Posterior cingulate gyrus (tissue), 11 donors: Measurements from ENCODE around the gene MGST3.
"Not testable (repeated sequence)": the region's sequence is repeated elsewhere in the genome, so short reads cannot be mapped to it uniquely, and the experiment has no call there.

Experiments used
- DNase-seq, 10 donors: peaks; one replicate each; pipeline versions ENCODE4 v3.0.0 to v3.0.0-alpha.2; 2020 to 2021; ENCODE audit warnings: mixed read lengths in 3 of 10
- intact Hi-C: fragments of 100-400 bp; cut with DNase I; formaldehyde crosslinking; loops from one replicate; pipeline ENCODE4 v1.15.1; 2023

Gene MGST3

DNA sequence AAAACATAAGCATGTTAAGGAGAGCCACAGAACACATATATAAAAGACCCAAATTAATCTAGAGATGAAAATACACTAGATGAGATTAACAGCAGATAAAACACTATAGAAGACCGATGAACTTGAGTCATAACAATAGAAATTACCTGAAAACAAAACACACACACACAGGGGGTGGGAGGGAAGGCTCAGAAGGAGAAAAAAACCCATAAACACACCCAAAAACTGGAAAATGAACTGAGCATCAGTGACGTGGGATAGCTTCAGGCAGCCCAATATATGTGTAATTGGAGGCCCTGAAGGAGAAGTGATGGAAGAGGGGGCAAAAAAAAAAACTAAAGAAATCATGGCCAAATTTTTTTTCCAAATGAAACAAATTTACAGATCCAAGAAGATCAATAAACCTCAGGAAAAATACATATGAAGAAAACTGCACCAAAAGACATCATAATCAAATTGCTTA is 56.0 kb downstream of the MGST3 start:
- intact Hi-C loops = no loop called here
- no peak for DNase-seq

DNA sequence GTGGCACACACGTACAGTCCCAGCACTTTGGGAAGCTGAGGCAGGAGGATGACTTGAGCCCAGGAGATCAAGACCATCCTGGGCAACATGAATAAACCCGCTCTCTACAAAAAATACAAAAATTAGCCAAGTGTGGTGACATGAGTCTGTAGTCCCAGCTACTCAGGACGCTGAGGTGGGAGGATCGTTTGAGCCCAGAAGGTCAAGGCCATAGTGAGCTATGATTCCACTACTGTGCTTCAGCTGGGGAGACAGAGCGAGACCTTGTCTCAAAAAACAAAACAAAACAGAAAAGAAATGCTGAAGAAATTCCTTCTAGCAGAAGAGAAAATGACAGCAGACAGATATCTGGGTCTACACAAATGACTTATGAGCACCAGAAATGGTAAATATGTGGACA is 57.0 kb downstream of the MGST3 start:
- intact Hi-C loops = no loop called here
- no peak for DNase-seq

DNA sequence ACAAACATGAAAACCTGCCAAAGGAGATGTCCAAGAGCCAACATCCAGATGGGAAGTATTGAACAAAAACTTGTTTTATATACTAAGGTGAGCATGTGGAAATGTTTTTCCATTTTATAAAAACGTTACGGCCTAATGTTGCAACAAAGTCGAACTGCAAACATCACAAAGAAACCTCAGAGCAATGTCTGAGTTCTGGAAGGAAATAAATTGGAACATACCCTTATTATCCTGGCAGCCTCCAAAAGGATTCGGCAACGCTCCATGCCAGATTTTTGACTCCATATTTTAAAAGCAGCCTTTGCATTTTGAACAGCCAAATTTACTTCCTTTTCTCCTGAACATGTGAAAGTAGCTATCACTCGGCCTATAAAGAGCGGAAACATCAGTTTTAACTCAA is 64.0 kb downstream of the MGST3 start:
- intact Hi-C loops = no loop called here

DNA sequence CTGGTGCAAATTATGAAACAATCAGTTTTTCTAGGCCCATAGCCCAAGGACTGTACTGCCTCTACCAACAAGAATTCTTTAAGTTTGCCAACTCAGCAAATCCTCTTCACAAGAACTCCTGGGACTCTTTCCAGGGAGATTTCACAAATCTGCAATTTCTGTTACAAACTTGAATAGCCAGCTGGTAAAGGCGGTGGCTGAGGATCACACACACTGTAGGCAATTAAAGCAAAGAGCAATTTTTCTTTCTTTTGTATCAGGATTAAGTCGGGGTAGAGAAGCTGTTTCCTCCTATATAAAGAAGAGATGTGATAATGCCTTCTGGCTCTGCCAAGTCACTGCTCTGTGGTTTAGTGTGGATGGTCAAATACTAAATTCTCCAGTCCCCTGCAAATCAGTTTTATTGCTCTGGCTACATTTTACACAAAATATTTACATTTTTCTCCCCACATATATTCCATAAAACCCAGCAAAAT is 65.6 kb downstream of the MGST3 start:
- DNase-seq = peak in 1 of 10 donors; percentile 8
- intact Hi-C loops = no loop called here

More for the DNA sequence above, 64.0 kb downstream of the MGST3 start:
- no peak for DNase-seq

DNA sequence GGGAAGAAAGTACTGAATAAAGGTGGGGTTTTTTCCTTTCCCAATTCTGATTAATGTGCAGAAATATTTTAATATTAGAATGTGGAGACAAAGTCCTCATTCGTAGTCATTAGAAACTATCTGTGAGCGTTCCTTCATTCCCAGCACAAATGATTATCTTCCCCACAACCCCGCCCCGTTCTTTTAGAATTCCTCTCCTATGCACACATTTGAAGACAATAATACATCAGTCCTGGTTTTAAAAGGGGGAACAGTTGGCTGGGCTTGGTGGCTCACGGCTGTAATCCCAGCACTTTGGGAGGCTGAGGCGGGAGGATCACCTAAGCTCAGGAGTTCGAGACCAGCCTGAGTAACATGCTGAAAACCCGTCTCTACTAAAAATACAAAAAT is 66.5 kb downstream of the MGST3 start:
- no peak for DNase-seq
- intact Hi-C loops = no loop called here

DNA sequence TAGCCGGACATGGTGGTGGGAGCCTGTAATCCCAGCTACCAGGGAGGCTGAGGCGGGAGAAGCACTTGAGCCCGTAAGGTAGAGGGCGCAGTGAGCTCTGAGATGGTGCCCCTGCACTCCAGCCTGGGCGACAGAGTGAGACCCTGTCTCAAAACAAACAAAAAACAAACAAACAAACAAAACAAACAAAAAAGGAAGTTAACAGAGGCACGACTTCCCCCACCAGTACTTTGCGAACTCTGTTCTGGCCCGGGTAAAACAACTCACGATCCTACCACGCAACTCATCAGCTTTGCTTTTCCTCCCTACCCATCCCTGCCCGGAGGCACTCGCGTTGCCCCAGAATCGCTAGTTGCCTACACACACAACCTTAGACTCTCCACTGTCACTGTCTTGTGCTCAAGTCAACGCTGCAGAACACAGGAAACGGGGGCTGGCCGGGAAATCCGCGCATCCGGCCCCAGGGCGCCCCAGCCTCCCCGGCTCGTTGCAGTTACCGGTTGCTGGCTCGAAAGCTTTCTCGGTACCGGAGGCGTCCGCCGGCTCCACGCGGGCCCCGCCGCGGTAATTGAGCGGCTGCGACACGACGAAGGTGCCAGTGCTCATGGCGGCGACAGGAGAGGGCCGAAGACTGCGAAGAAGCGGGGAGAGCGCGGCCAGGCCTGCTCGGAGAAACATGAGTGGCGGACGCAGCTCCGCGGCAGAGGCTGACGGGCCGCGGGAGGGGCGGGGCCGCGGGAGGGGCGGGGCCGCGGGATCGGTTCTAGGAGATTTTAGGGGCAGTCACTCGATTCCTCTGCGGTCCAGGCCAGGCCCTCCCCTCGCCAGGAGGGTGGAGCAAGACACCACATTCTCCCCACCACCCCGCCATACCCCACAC is 67.1 kb downstream of the MGST3 start, which contains the start of gene ALDH9A1:
Gene ALDH9A1 (minus strand): TSS at position 682 of the 880 bp plus-strand sequence. CDS start 4 bp downstream, at position 678.
- intact Hi-C loops = loop anchor here (2.0 kb wide), 1 partner anchor 65 kb away; no protein-coding TSS in a partner anchor
- peak; percentile 76 to 98 (median 88) for DNase-seq

DNA sequence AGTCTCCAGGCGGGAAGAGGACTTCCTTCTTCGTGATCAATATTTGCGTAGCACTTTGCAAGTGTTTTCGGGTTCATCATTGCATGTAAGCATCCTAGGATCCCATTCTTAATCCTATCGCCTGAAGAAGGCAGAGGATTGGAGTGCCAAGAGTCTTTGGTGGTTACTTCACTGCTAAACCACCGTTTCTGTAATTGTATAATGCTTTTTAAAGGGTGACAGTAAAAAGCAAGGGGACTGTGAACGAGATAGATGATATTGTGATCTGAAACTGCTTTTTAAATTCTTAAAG is 67.7 kb downstream of the MGST3 start:
- intact Hi-C loops = loop anchor here (1.0 to 2.0 kb wide), 2 partner anchors 66 to 71 kb away; no protein-coding TSS in a partner anchor
- DNase-seq = no peak

DNA sequence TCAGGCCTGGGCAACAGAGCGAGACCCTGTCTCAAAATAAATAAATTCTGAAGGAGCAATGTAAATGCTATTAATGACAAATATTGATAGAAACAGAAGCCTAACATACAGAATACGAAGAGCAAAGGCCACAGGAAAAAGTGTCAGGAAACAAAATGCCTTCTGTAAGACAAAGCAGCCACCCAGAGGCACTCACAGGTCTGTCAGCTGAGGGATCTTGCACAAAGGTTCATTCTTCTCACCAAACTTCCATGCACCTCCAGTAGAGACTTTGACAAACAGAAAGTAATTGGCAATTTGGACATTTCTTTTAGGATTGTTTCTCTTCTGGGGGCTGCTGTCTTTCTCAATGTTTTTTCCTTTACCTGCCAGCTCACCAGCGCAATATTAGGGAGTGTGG is 68.5 kb downstream of the MGST3 start:
- intact Hi-C loops = loop anchor here (1.0 to 2.0 kb wide), 2 partner anchors 67 to 70 kb away; no protein-coding TSS in a partner anchor
- no peak for DNase-seq

DNA sequence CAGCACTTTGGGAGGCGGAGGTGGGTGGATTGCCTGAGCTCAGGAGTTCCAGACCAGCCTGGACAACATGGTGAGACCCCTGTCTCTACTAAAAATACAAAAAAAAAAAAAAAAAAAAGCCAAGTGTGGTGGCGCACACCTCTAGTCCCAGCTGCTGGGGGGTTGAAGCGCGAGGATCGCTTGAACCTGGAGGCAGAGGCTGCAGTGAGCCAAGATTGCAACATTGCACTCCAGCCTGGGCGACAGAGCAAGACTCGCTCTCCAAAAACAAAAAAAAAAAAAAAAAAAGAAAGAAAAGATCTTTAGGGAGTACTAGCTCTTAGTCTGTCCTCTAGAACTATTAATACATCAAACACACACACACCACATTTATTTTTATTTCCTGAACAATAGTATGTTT is 70.9 kb downstream of the MGST3 start:
- peak in 1 of 10 donors; percentile 18 for DNase-seq

DNA sequence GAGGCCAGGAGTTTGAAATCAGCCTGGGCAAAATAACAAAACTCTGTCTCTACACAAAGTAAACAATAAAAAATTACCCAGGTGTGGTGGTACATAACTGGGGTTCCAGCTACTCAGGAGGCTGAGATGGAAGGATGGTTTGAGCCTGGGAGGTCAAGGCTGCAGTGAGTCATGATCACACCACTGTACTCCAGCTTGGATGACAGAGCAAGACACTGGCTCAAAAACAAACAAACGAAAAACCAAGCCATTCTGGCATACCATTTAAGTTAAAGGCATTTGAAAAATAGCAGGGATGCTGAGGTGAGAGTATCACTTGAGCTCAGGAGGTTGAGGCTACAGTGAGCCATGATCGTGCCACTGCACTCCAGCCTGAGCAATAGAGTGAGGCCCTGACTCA is 72.6 kb downstream of the MGST3 start:
- no peak for DNase-seq
- intact Hi-C loops = no loop called here

More for the DNA sequence above, 70.9 kb downstream of the MGST3 start:
- intact Hi-C loops = not testable (repeated sequence)
